ENCODE measurements around the gene IL19.
"Not testable (repeated sequence)": the region's sequence is repeated elsewhere in the genome, so short reads cannot be mapped to it uniquely, and the experiment has no call there.

The IL19 gene

GRCh38 chr1:206776229-206776628 is 5.7 kb downstream of the IL19 start:
- no peak for DNase-seq (ENCODE audit: low read depth)

- no peak for DNase-seq (ENCODE audit: low read depth)
Measured at GRCh38 chr1:206778031-206778430, 7.5 kb downstream of the IL19 start.

- DNase-seq (ENCODE audit: low read depth), result not testable (repeated sequence)
Measured at GRCh38 chr1:206778911-206779310, 8.3 kb downstream of the IL19 start.

- no peak for DNase-seq (ENCODE audit: low read depth)
Measured at GRCh38 chr1:206779638-206780037, 9.1 kb downstream of the IL19 start.

GRCh38 chr1:206782448-206782847 is 11.9 kb downstream of the IL19 start:
- no peak for DNase-seq (ENCODE audit: low read depth)

- DNase-seq (ENCODE audit: low read depth), result no peak
Measured at GRCh38 chr1:206783506-206783905, 12.9 kb downstream of the IL19 start.

GRCh38 chr1:206784471-206784903 is 13.9 kb downstream of the IL19 start:
- no peak for DNase-seq (ENCODE audit: low read depth)

- DNase-seq (ENCODE audit: low read depth), result no peak
Measured at GRCh38 chr1:206785182-206785765, 14.7 kb downstream of the IL19 start.

- DNase-seq (ENCODE audit: low read depth), result no peak
Measured at GRCh38 chr1:206786212-206786886, 15.8 kb downstream of the IL19 start.

GRCh38 chr1:206787891-206788290 is 17.3 kb downstream of the IL19 start:
- DNase-seq (ENCODE audit: low read depth), result no peak

GRCh38 chr1:206788487-206789050 is 18.0 kb downstream of the IL19 start:
- no peak for DNase-seq (ENCODE audit: low read depth)

GRCh38 chr1:206790502-206791250 is 20.1 kb downstream of the IL19 start:
- DNase-seq (ENCODE audit: low read depth), result no peak

- DNase-seq (ENCODE audit: low read depth), result no peak
Measured at GRCh38 chr1:206792939-206793607, 22.5 kb downstream of the IL19 start.

- DNase-seq (ENCODE audit: low read depth), result no peak
Measured at GRCh38 chr1:206793620-206794019, 23.0 kb downstream of the IL19 start.

- DNase-seq (ENCODE audit: low read depth), result no peak
Measured at GRCh38 chr1:206794294-206794908, 23.8 kb downstream of the IL19 start.

GRCh38 chr1:206796116-206796515 is 25.5 kb downstream of the IL19 start:
- no peak for DNase-seq (ENCODE audit: low read depth)

GRCh38 chr1:206796981-206797402 is 26.4 kb downstream of the IL19 start:
- DNase-seq (ENCODE audit: low read depth), result no peak

- DNase-seq (ENCODE audit: low read depth), result no peak
Measured at GRCh38 chr1:206797534-206798383, 27.2 kb downstream of the IL19 start.

- no peak for DNase-seq (ENCODE audit: low read depth)
Measured at GRCh38 chr1:206798384-206798996, 27.9 kb downstream of the IL19 start.

GRCh38 chr1:206799311-206799710 is 28.7 kb downstream of the IL19 start:
- DNase-seq (ENCODE audit: low read depth), result no peak

Measured in T-helper 22 cell (primary cell).